HG03558 (cell line): ENCODE measurements around the gene NSMCE3.

Source experiments
- ATAC-seq: cut with Tn5 transposase; IDR thresholded peaks from one replicate; pipeline ENCODE4 v1.9.1; 2021; ENCODE audit warnings: moderate number of reproducible peaks; ENCODE audit not compliant: unreplicated experiment; ENCODE audit errors: extremely low read depth

Gene NSMCE3

DNA sequence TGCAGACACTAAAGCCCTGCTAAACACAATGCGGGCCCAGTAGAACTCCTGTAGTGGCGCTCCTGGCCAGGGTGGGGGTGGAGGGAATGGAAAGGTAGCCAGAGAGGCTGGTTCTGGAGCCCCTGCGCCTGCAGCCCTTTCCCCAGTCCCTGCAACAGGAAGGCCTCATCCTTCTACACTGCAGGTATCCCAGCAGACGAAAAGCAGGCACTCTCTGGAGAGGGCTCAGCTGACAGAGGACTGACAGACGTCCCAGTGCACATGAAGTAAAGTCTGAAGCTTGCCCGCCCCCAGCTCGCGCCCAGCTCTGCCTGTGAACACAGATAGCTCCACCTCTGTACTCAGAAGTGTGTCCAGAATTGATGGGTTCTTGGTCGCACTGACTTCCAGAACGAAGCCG lies 46.0 kb downstream of the NSMCE3 start:
- ATAC-seq: no peak

GRCh38 chr15:29222129-29222853 lies 47.3 kb downstream of the NSMCE3 start:
- no peak for ATAC-seq

GRCh38 chr15:29220852-29221251 lies 48.8 kb downstream of the NSMCE3 start:
- ATAC-seq: no peak

GRCh38 chr15:29216955-29217354 lies 52.7 kb downstream of the NSMCE3 start:
- no peak for ATAC-seq
